Putamen (tissue), 1 donor: Measurements from ENCODE around the gene ENTREP1.
A peak's percentile ranks its signal among the peaks of the same experiment; 100 is the strongest.
"Not testable (repeated sequence)": the region's sequence is repeated elsewhere in the genome, so short reads cannot be mapped to it uniquely, and the experiment has no call there.

Experiments
- DNase-seq: peaks from one replicate; pipeline ENCODE4 v3.0.0-alpha.2; 2016; ENCODE audit warnings: low spot score

ENTREP1 gene

DNA sequence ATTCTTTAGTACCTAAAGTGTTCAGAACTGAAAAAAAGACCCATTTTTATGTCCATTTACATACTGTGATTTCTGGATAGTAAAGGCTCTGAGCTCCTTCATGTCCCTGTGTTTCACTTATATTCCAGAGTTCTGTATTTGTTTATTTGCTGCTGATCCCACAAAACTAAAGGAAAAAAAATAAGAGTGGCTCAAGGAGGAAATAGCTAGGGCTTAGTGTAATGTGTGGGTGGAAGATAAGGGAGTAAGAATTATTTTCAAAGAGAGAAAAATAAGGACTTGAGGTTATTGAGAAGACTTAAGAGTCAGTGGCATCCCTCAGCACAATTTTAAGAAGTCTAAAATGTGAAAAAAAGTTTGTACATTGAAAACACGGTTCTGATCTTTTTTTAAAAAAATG is 46.0 kb downstream of the ENTREP1 start:
- no peak for DNase-seq

DNA sequence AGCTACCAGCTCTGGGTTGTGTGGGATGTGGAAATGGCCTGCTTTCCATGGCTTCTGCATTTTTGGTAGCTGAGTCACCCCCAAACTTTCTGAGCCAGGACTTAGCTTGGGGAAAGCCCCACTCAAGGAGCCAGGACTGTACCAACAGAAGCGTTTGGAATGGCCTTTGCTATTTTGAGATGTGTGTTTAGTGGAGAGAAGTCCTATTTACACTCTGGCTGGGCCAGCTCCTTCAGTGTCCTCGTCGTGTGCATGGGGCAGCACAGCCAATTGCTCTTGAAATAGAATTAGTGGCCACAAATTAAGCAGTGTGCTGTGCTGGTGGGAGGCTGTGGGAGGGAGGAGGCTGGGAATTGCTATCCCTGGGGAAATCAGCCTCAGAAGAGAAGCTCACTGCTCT is 51.6 kb downstream of the ENTREP1 start:
- no peak for DNase-seq

DNA sequence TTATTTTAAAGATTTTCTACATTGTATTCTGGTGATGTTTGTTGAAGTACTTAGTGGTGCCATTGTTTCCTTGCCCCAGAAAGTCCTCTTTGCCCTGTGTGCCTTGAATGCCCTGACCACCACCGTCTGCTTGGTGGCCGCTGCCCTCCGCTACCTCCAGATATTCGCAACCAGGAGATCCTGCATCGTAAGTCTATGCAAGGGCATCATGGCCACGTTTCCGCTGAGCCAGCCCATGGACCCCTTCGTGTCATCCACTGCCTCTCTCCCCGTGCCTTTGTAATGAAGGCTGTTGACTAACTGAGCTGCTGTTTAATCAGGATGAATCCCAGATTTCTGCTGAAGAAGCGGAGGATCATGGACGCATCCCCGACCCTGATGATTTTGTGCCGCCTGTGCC is 52.3 kb downstream of the ENTREP1 start:
- no peak for DNase-seq

DNA sequence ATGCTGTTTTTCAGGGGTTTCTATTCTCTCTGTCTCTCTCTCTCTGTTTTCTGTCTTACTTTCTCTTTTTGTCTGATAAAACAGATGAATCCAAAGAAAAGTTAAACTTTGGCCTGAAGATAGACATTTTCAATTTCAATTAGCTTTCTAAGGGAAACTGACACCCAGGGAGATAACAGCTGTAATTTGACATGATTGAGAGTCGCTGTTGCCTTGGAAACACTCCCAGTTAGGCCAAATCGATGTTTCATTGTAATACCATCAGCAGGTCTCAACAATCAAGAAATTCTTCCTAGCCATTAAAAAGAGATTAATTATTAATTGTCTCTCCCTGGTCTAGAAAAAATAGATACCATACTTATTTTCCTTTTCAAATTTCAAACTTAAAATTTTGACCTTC is 53.0 kb downstream of the ENTREP1 start:
- DNase-seq, result no peak

DNA sequence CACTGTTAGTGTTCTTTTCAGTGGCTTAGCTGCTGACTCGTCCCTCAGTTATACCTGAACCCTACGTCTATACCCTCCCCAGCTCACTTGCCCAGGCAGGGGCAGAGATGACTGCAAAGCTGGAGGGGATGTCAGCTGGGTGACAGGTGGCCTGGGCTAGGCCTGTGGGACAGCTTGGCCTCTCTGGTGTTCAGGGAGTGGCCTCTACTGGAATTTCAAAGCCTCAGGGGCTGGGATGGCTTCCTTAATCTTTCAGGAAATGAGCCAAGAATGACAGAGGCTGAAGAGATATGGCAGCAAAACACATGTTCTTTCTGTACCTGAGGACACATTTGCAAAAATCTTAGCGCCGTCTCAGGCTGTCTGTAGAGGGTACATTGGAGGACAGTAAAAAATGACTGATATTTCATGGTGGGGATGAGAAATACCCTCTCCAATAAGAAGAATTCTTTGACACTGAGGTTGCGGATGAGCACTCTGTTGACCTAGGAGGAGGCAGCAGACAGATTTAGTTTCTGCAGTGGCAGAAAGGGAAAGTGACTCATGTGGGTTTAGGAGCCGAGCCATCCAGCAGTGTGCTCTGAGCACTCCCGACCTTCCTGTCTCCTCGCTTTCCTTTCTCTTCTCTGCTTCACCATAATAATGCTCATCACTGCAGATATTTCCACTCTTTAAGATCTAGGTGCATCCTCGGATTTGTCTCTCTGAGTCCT is 54.4 kb downstream of the ENTREP1 start:
- DNase-seq, result no peak

DNA sequence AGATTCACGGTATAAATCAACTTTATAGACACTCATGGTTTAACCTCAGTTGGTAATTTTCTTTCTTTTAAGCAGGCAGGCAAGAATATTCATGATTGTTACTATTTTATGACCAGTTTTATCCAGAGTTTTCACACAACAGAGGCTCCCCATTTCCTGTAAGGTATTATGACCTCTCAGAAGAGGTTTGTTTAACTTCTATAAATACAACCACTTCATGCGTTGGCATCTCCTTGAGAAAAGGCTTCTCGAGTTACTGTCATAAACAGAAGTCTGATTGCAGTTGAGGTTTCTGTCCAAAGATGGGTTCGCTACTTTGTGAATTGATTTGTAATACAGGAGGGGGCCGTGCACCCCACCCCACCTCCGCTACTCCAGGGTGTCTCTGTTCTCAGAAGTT is 55.3 kb downstream of the ENTREP1 start:
- DNase-seq, result no peak

DNA sequence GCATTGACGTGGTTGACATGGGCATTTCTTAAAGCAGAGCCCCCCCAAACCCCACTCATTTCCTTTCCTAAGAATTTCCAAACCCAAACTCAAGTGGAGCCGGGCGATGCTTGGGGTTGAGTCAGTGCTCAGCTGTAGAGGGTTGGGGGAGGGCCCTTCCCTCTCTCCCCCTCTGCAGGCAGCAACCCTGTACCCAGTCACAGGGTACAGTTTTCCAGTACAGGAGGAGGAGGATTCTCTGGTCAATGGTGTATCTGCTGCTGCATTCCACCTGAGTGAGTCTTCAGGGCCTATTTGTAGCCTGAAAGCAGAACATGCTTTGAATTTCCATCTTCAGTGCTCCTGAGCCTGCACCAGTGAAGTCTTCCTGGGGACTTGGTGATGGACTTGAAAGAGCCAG is 55.8 kb downstream of the ENTREP1 start:
- DNase-seq, result no peak

DNA sequence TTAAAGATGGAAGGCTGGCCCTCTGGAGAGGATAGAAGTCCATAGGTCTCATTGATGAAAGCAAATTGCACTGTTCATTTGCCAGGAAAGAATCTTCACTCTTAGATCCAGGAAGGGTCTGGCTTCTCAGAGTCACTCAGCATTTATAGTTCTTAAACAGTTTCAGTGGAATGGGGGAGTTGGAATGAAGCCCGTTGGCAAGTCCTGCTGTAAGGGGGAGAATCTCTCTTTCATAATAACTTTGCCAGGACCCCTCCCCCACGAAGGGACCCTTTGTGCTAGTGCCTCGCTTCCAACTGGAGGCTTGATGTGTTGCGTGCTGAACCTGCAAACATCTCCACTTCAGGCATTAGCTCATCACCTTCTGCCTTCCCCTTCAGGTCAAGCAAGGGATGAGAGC is 57.1 kb downstream of the ENTREP1 start:
- no peak for DNase-seq

DNA sequence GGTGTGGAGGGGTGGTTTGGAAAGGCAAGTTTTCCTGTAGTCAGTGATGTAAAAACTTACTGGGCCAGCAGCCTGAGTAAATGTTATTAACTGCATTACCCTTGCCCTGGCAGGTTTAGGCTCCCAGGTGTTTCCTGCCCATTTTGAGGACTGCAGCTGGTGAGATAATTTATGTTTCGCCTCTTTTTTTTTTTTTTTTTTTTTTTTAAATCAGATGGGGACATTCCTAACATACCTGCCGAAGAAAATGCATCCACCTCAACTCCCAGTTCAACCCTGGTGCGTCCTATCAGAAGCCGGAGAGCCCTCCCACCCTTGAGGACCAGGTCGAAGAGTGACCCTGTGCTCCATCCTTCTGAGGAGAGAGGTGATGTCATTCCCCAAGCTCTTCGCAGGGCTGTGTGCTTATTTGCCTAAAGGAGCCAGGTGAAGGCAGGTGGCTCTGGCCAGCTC is 60.6 kb downstream of the ENTREP1 start:
- no peak for DNase-seq

DNA sequence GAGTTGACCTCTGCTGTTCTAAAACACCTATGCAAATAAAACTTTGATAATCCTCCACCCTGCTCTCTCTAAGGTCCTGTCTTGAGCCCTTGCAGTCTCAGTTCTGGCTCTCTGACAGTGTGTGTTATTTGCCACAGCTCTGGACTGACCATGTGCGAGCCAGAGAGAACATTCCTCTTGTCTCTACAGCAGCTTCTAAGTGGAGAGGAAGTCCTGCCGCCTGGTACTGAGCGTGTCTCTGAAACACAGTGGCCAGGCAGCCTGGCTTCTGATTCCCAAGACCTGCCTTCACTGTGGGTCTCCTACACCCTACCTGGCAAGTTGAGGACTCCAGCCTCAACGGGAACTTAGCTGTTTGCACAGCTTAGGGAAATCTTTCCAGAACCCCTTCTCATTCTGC is 61.6 kb downstream of the ENTREP1 start:
- DNase-seq, result no peak

DNA sequence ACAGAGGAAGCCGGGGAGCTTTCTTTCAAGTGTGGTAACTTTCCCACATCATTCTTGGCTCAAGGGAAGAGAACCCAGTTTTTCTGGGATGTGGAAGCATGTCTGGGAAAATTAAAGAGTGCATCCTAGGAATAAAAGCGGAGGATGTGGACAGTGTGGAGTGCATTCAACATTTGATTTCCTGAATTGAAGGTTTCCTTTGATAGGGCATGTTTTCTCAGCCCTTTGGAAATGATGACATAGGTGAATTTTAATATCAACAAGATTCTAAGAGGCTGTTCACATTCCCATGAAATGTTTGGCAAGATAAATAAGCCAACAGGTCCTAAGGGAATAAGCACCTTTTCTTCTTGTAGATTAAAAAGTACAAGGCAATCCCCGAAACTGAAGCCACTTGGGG is 63.6 kb downstream of the ENTREP1 start:
- DNase-seq, result no peak

DNA sequence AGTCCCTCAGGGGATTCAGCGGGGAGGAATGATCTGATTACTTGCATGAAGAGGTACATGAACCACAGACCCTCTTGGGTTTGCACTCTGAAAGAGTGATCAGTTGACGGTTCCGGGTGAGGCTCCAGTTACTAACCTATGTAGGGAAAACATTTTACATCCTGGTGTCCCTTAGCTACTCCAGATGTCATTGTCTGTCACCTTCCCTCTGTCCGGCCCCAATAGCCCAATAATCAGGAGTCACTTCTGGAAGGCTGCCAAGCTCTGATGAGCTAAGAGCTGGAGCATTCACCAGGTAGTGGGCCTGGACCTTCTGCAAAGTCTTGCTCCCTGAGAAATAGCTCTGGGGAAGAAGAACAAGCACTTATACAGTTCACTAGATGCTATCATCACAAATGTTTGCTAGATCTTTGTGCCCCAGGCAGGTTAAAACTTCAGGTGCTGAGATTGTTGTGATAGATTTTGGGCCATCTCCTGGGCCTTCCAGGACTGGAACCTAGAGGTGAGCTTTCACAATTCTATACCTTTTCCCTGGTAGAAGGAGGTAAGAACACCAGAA is 64.5 kb downstream of the ENTREP1 start:
- no peak for DNase-seq

DNA sequence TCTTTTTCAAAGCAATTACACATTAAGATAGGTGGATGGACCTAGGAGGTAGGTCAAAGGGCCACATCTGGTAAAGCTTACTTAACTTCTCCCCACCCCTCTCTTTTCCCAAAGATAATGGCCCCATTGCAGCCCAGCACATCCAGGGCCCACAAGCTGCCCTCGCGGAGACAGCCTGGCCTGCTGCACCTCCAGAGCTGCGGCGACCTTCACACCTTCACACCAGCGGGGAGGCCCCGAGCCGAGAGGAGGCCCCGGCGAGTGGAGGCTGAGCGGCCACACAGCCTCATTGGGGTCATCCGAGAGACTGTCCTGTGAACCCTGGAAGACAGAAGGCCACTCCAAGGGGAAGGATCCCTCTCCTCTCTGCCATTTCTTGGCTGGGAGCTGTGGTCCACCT is 66.5 kb downstream of the ENTREP1 start:
- DNase-seq, result no peak

DNA sequence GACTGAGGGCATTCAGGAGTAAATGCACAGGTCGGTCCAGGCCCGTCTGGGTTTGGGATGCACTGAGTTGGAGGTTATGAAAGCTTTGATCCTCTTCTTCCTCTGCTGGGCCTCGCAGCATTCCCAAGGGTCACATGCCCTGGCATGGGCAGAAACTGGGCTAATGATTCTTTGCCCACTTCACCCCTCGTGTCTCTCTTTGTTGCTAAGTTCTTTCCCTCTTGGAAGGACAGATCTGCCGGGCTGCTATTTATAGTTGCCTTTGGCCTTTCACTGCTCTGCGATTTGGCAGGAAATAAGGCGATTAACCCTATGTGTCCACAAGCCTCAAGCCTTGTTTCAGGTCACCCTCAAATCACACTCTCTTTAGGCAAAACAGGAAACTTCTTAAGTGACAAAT is 66.9 kb downstream of the ENTREP1 start:
- peak; percentile 37 for DNase-seq

DNA sequence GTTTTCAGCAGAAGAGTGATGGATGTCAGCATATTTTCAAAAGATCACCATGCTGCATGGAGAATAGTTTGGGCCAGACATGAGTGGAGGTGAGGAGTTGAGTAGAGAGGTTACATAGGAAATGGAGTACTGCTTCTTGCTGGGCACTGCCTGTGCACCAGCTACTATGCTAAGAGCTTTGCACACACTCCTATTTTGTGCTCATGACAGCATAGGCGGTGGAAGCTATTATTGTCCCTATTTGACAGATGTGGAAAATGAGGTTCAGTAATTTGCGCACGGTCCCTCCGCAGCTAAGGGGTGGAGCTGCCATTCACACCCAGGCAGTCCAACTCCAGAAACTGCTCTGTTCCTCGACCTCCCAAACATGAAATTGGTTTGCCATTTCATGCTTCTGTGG is 67.8 kb downstream of the ENTREP1 start:
- DNase-seq, result no peak

DNA sequence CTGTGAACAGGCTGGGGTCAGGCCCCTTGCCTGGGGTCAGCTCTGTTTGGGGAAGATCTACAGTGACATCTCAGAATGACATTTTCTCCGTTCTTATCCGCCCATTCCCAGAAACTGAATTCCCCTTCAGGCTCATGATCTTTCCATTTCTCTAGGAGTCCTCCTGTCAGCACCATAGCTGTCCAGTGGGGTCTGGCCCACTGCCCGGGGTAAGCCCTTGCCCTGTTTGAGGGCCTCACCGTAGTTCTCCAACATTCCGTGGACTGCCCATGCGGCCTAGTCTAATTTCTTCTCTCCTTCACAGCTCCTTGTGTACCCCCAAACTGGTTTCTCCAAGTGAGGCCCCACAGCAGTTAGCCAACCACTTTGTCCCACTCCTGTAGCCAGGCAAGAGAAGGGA is 68.4 kb downstream of the ENTREP1 start:
- no peak for DNase-seq

DNA sequence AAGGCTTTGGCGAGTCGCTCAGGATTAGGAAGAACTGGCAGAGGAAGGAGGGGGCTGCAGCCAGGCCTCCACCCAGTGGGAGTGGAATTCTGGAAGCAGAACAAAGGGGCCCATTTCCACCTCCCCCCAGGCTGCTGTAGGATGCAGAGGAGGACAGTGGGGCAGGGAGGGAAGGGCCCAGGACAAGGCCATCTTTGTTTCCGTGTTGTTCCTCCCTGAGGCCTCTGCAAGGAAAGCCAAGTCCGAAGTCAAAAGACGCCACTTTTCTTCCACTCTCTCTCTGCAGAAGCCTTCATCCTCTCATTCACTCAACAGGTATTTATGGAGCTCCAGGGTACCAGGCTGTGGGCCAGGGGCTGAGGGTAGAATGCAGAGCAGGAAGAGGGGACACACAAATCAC is 70.7 kb downstream of the ENTREP1 start:
- peak; percentile 37 for DNase-seq

DNA sequence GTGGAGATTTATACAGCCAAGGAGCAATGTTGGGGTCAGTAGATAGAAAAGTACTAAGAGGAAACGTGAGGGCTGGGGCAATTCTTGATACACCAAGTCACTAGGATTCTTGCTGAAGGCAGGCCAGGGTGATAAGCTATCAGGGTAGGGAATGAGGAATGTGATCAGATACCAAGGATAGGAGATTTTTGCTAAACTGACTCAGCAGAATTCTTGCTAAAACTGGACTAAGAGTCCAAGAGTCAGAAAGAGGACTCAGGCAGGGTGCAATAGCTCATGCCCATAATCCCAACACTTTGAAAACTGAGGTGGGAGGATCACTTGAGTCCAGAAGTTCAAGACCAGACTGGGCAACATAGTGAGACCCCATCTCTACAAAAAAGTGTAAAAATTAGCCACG is 71.7 kb downstream of the ENTREP1 start:
- no peak for DNase-seq

DNA sequence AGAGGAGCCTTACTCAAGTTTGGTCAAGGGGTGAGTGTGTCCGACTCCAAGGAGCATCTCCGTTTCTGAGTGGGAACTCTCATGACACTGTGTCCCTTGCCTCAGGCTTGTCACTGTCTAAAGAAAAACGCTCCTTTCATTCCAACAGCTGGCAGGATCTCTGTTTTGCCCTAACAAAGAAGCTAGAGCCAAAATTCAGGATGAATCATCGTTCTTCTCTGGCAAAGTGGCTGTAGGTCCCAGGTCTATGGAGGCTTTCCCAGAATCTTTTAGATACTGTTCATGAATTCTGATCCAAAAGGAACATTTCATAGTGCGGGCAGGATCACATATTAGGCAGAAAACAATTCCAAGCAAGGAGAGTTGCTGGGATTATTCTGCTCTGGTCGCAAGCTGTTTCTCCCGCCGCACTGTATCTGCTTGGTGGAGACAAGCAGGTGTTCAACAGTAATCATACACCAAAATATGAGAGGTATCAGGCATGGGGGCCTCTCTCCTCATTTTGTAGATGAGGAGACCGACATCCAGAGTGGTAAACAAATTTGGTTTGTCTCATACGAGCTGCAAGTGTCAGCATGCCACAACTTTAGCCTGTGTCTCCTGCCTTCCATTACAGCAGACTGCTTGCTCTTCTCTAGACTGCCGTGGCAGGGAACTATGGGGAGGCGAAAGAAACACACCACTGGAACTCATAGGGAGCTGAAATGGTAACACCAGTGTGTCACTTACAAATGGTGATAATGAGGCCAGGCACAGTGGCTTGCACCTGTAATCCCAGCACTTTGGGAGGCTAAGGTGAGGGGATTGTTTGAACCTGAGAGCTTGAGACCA is 72.6 kb downstream of the ENTREP1 start:
- DNase-seq, result no peak

DNA sequence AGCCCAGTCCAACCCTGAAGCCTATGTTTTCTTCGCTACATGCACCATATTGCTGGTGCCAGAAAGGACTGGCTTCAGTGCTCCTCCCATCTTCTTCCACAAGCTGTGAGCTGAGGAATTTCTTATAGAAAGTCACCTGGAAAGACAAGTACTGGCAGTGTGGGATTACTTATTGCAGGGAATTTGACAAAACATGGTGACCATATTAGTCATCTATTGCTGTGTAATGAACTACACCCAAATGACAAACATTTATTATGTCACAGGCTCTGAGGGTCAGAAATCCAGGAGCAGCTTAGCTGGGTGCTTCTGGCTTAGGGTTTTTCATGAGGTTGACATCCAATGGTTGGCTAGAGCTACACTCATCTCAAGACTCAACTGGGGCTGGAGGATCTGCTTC is 75.5 kb downstream of the ENTREP1 start:
- no peak for DNase-seq

DNA sequence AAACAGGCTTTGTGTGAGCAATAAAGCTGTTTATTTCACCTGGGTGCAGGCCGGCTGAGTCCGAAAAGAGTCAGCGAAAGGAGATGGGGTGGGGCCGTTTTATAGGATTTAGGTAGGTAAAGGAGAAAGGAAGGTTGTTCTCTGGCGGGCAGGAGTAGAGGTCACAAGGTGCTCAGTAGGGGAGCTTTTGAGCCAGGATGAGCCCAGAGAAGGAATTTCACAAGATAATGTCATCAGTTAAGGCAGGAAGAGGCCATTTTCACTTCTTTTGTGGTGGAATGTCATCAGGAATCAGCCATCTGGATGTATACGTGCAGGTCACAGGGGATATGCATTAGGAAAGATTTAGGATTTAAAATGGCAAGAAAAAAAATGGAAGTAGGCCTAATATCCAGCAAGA is 84.9 kb downstream of the ENTREP1 start:
- not testable (repeated sequence) for DNase-seq

DNA sequence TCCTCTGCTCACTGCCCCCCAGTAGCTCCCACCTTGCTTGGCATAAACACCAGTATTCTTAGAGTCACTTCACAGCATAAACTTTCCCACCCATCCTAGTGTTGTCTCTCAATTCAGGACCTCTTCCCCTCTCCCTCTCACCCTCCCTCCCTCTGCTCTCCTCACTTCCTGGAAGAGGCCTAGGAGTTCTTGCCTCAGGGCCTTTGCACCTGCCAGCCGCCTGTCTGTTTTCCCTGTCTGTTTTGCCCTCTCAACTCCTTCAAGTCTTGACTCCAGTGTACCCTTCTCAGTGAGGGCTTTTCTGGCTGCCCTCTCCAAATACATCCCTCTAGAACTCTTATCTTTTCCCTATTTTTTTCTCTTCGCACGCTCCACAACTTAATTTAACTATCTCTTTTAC is 86.2 kb downstream of the ENTREP1 start:
- no peak for DNase-seq
